ENCODE results near the gene CKMT1A.
"Not testable (repeated sequence)": the region's sequence is repeated elsewhere in the genome, so short reads cannot be mapped to it uniquely, and the experiment has no call there.

Gene CKMT1A

DNA sequence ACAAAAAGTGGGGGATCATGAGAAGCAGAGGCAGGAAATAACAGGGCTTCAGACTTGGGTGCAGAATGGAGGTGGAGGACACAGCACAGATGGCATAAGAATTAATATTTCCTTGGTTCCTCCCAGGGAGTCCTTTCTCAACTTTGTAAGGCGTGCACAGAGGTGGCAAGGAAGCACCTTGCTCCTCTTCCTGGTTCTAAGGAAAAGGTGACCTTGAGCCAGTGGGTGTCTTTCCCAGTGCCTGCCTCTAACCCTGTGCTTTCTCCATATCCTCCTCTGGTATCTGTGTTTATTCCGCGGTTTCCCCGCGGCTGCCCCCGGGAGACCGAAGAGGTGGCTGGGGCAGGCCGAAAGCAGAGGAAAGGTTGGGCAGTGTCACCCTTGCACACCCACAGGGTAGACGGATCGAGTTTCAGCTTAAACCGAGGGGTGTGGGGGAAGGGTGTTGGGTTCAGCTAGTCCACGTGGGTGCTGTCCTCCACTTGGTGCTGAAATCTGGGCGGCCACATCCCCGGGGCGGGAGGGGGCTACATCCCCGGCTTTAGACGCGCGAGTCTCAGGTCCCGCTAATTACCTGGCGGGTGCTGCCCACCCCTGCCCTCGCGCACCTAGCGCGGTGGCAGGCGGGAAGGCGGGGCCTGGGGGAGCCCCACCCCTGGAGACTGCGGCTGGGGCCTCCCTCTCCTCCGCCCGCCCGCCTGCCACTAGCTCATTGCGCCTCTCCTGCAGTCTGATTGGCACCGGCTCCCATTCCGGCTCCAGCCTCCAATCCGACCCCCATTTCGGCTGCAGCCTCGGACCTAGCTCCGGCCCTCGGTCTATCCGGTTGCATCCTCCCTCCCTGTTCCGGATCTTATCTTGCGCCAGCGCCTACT, at the start of gene CKMT1A:
Gene CKMT1A (plus strand): TSS at position 712 of the 875 bp plus-strand sequence. CDS start 192 bp downstream, outside the sequence.
- H3K27ac Mint-ChIP-seq; H3K4me3 Mint-ChIP-seq; H3K4me1 Mint-ChIP-seq (ENCODE audit: low read depth); H3K9me3 Mint-ChIP-seq; H3K36me3 Mint-ChIP-seq (ENCODE audit: low read depth): not testable (repeated sequence)
- H3K27me3 Mint-ChIP-seq: peaks cover 12% of the 10 kb centered on the region

- H3K4me1 Mint-ChIP-seq (ENCODE audit: low read depth): no peaks in the 10 kb centered on the region
- H3K36me3 Mint-ChIP-seq (ENCODE audit: low read depth): peaks cover 23% of the 10 kb centered on the region
- no peaks in the 10 kb centered on the region for H3K9me3 Mint-ChIP-seq
- H3K27me3 Mint-ChIP-seq: no peaks in the 10 kb centered on the region
- H3K4me3 Mint-ChIP-seq: no peak within 1 kb of the TSS
- no peak within 1 kb of the TSS for H3K27ac Mint-ChIP-seq
Observed at GRCh38 chr15:43648649-43649429, 44.8 kb upstream of the CKMT1A start, which contains the start of gene CATSPER2. Gene CATSPER2, minus strand, starts transcription at chr15:43648844. Its CDS starts 783 bp downstream, at chr15:43648061.

DNA sequence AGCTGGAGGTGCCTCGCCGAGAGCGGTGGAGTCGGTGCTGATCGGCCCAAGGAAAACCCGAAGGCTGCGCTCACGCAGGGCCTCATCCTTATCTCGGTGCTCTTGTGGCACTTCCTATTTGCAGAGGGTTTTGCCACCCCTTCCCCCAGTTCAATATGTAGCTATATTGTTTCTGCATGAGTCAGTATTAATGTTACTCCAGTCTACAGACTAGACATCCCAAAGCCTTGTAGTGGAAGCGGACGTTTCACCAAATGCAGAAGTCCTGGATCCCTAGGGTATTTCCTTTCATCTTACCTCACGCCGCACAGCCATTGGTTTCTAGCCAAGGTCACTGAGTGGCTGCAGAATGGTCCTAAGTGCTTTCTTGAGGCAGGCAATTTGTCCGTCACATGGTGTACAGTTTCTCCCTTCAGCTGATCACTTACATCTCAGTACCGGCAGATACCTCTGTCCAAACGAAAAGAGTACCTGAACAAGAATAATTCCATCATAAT, 44.2 kb upstream of the CKMT1A start:
- H3K36me3 Mint-ChIP-seq (ENCODE audit: low read depth): peaks cover 23% of the 10 kb centered on the region
- not testable (repeated sequence) for H3K9me3 Mint-ChIP-seq; H3K27me3 Mint-ChIP-seq; H3K4me3 Mint-ChIP-seq; H3K27ac Mint-ChIP-seq; H3K4me1 Mint-ChIP-seq (ENCODE audit: low read depth)

DNA sequence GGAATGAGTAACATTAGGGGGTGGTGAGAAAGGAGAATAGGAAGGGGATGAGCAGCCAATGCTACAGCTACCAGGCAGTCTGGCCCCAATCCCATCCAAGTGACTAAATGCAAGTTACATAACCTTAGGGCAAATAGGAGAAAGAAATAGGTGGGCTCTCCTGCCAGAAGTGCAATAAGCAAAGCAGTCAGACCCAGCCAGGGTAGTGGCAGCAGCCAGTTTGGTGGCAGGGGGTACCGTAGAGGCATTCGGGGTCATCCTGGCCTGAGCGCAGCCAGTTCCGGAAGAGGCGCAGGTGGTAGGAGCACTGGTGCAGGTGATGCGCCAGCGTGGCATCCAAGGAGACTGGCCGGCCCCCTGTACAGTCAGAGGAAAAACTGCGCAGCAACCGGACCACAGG, 33.9 kb upstream of the CKMT1A start:
- not testable (repeated sequence) for H3K9me3 Mint-ChIP-seq; H3K4me1 Mint-ChIP-seq (ENCODE audit: low read depth); H3K27ac Mint-ChIP-seq; H3K4me3 Mint-ChIP-seq; H3K27me3 Mint-ChIP-seq
- H3K36me3 Mint-ChIP-seq (ENCODE audit: low read depth): peaks cover 11% of the 10 kb centered on the region

DNA sequence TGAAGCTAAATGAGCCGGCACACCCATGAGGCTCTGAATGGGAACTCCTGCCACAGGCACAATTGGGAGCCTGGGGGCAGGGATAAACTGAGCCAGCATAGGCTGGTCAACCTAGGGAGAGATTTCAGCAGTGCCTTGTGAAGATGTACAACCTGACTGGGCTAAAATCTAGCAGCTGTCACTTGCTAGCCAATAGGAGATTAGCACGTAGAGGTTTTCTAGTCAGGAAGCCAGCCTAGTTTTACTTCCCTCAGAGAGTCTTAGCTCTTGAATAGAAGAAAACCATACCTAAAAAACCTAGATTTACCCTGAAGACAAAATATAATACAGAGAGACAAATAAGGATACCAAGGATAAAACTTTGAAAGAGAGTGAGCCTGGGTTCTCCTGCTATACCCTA, 31.4 kb upstream of the CKMT1A start:
- H3K4me3 Mint-ChIP-seq; H3K27me3 Mint-ChIP-seq; H3K9me3 Mint-ChIP-seq; H3K27ac Mint-ChIP-seq; H3K4me1 Mint-ChIP-seq (ENCODE audit: low read depth); H3K36me3 Mint-ChIP-seq (ENCODE audit: low read depth): not testable (repeated sequence)

- not testable (repeated sequence) for H3K36me3 Mint-ChIP-seq (ENCODE audit: low read depth); H3K4me3 Mint-ChIP-seq; H3K9me3 Mint-ChIP-seq; H3K27ac Mint-ChIP-seq; H3K4me1 Mint-ChIP-seq (ENCODE audit: low read depth); H3K27me3 Mint-ChIP-seq
Observed at GRCh38 chr15:43663333-43663732, 30.3 kb upstream of the CKMT1A start.

DNA sequence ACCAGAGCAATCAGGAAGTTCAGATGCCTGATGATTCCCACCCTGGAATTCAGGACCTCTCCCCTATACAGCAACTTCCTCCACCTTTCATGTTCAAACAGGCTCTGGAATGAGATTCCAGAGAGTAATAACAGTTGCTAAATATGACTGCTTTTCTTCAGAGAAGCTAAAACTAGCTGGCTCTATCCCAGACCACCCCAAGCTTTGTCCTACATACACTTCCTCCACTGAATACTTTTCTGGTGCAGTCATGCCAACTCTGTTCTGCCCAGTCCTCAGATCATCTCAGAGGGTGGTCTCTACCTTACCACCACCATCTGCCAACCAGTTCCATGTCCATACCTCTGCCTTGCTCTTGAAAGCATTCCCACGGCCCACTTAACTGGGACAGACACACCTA, 27.5 kb upstream of the CKMT1A start:
- H3K27me3 Mint-ChIP-seq; H3K9me3 Mint-ChIP-seq; H3K36me3 Mint-ChIP-seq (ENCODE audit: low read depth); H3K4me1 Mint-ChIP-seq (ENCODE audit: low read depth); H3K27ac Mint-ChIP-seq; H3K4me3 Mint-ChIP-seq: not testable (repeated sequence)

GRCh38 chr15:43674175-43674574, 19.5 kb upstream of the CKMT1A start:
- H3K36me3 Mint-ChIP-seq (ENCODE audit: low read depth); H3K4me3 Mint-ChIP-seq; H3K27me3 Mint-ChIP-seq; H3K27ac Mint-ChIP-seq; H3K4me1 Mint-ChIP-seq (ENCODE audit: low read depth); H3K9me3 Mint-ChIP-seq: not testable (repeated sequence)

DNA sequence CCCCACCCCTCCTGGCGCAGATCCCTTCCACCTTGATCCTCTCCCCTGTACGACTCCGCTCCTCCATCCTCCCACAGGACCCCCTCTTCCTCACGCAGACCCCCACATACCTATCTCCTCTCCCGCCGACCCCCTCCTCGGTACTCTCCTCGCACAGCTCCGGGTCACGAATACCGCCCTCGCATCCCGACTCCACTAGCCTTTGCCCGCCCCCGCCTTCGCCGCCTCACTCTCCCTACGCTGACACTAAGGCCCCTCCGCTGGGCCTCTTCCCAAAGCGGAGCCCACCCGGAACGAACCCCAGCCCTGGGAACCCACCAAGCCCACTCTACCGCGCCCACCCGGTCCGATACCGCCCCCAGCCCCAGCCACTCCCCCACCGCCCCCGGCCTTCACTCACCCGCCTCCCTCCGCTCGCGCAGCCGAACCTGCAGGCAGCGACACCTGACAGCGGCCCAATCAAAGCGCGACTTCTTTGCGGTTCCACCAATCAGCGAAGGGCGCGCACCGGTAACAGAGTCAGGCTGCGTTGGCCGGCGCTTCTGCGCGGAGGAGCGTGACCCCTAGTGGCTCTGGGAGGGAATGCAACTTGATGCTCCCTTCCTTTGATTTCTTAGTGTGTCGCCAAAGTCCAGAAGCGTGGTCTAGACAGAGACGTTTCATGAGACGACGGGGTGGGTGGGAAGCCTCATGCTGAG, 3.9 kb upstream of the CKMT1A start:
- not testable (repeated sequence) for H3K27ac Mint-ChIP-seq; H3K4me3 Mint-ChIP-seq; H3K27me3 Mint-ChIP-seq; H3K9me3 Mint-ChIP-seq; H3K36me3 Mint-ChIP-seq (ENCODE audit: low read depth); H3K4me1 Mint-ChIP-seq (ENCODE audit: low read depth)

- not testable (repeated sequence) for H3K4me1 Mint-ChIP-seq (ENCODE audit: low read depth); H3K27ac Mint-ChIP-seq; H3K36me3 Mint-ChIP-seq (ENCODE audit: low read depth); H3K4me3 Mint-ChIP-seq; H3K9me3 Mint-ChIP-seq
- H3K27me3 Mint-ChIP-seq: peaks cover 12% of the 10 kb centered on the region
Observed at GRCh38 chr15:43692679-43693078, 980 bp upstream of the CKMT1A start.

DNA sequence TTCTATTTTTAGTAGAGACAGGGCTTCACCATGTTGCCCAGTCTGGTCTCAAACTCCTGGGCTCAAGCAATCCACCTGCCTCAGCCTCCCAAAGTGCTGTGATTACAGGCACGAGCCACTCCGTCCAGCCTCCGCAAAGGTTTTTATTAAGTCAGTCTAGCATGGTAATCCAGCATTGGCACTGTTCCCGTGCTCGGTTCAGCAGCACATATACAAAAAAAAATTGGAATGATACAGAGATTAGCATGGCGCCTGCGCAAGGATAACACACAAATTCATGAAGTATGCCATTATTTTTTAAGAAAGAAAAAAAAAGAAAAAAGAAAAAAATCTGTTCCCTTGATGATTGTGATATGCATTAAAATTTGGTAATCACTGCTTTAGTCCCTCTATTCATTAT, 8.5 kb downstream of the CKMT1A start:
- peaks cover 15% of the 10 kb centered on the region for H3K27me3 Mint-ChIP-seq
- no peak overlapping the region for H3K27ac Mint-ChIP-seq
- no peaks in the 10 kb centered on the region for H3K36me3 Mint-ChIP-seq (ENCODE audit: low read depth)
- H3K9me3 Mint-ChIP-seq: no peaks in the 10 kb centered on the region
- no peaks in the 10 kb centered on the region for H3K4me1 Mint-ChIP-seq (ENCODE audit: low read depth)
- H3K4me3 Mint-ChIP-seq: no peak overlapping the region

- no peak overlapping the region for H3K4me3 Mint-ChIP-seq
- H3K36me3 Mint-ChIP-seq (ENCODE audit: low read depth): no peaks in the 10 kb centered on the region
- no peaks in the 10 kb centered on the region for H3K9me3 Mint-ChIP-seq
- H3K27me3 Mint-ChIP-seq: peaks cover 10% of the 10 kb centered on the region
- H3K4me1 Mint-ChIP-seq (ENCODE audit: low read depth): no peaks in the 10 kb centered on the region
- no peak overlapping the region for H3K27ac Mint-ChIP-seq
Observed at GRCh38 chr15:43702701-43703424, 9.2 kb downstream of the CKMT1A start.

DNA sequence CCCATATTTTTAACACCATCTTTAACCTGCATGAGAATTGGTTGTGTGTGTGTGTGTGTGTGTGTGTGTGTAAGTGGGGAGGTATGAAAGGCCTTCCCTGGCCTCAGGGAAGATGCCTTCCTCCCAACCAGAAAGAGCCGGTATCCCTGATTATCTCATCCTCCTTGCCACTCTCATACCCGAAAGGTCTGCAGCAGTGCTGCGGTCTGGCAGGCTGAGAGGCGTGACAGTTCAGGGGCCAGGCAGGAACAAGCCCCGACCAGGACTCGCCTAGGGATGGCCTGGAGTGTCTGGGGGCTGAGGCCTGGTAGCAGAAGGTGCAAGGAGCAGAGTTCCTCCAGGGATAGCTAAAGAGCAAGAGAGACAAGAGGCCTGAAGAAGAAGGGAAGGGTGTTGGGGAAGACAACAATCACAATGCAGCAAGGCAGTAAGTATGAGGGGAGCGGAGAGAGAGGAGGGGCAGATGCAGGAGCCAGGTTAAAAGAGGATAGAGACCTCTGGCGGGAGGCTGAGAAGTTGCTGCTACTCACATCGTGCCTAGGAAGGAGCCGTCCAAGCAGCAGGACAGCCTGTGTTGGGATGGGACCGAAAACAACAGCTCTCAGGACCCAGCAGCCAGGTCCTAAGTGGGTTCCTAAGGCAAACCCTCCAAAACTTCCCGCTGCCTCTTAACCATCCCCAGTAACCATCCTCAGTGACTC, 16.9 kb downstream of the CKMT1A start:
- not testable (repeated sequence) for H3K27me3 Mint-ChIP-seq; H3K4me1 Mint-ChIP-seq (ENCODE audit: low read depth); H3K4me3 Mint-ChIP-seq; H3K36me3 Mint-ChIP-seq (ENCODE audit: low read depth); H3K27ac Mint-ChIP-seq; H3K9me3 Mint-ChIP-seq

- no peaks in the 10 kb centered on the region for H3K4me1 Mint-ChIP-seq (ENCODE audit: low read depth)
- H3K36me3 Mint-ChIP-seq (ENCODE audit: low read depth): no peaks in the 10 kb centered on the region
- peaks cover 4% of the 10 kb centered on the region for H3K27me3 Mint-ChIP-seq
Observed at GRCh38 chr15:43723151-43723550, 29.5 kb downstream of the CKMT1A start.

More at GRCh38 chr15:43723151-43723550, 29.5 kb downstream of the CKMT1A start:
- no peak overlapping the region for H3K27ac Mint-ChIP-seq
- no peak overlapping the region for H3K4me3 Mint-ChIP-seq
- H3K9me3 Mint-ChIP-seq: no peaks in the 10 kb centered on the region

All from stimulated activated naive CD8-positive, alpha-beta T cell treated with anti-CD3 and anti-CD28 coated beads, Interleukin-15, Interleukin-2, amounts not matched to agents 100 ng/mL and 50 ng/mL, for 24 hours (primary cell).